HEK293 (cell line): ENCODE data around the gene ME3.

Source experiments
- ATF2 ChIP-seq: fragments of 450-650 bp; formaldehyde crosslinking; IDR thresholded peaks from 2 replicates; pipeline ENCODE4 v1.5.1; 2016; ENCODE audit warnings: missing biosample characterization, missing genetic modification characterization, low read depth
- CTCF ChIP-seq: fragments of 450-650 bp; formaldehyde crosslinking; IDR thresholded peaks from 2 replicates; pipeline ENCODE4 v1.5.1; 2016; ENCODE audit warnings: missing biosample characterization, missing genetic modification characterization
- PATZ1 ChIP-seq: fragments of 450-650 bp; formaldehyde crosslinking; IDR thresholded peaks from 2 replicates; pipeline ENCODE4 v1.5.1; 2016; ENCODE audit warnings: missing biosample characterization, missing genetic modification characterization
- REST ChIP-seq: fragments of 450-650 bp; formaldehyde crosslinking; IDR thresholded peaks from 2 replicates; pipeline ENCODE4 v1.5.1; 2016; ENCODE audit warnings: missing biosample characterization, missing genetic modification characterization
- SCRT2 ChIP-seq: fragments of 450-650 bp; formaldehyde crosslinking; IDR thresholded peaks from 2 replicates; pipeline ENCODE4 v1.5.1; 2016; ENCODE audit warnings: missing biosample characterization, missing genetic modification characterization
- TRIM28 ChIP-seq: IDR thresholded peaks from 2 replicates; pipeline ENCODE4 v1.6.1; 2011; ENCODE audit warnings: low read length, control low read depth, borderline replicate concordance
- YY1 ChIP-seq: fragments of 450-650 bp; formaldehyde crosslinking; IDR thresholded peaks from 2 replicates; pipeline ENCODE4 v1.5.1; 2018; ENCODE audit warnings: missing biosample characterization, missing genetic modification characterization
- ZBTB8A ChIP-seq: fragments of 450-650 bp; formaldehyde crosslinking; IDR thresholded peaks from 2 replicates; pipeline ENCODE4 v1.5.1; 2016; ENCODE audit warnings: missing biosample characterization, missing genetic modification characterization
- ZNF121 ChIP-seq: fragments of 450-650 bp; formaldehyde crosslinking; IDR thresholded peaks from 2 replicates; pipeline ENCODE4 v1.5.1; 2016; ENCODE audit warnings: missing biosample characterization, missing genetic modification characterization
- ZNF133 ChIP-seq: fragments of 450-650 bp; formaldehyde crosslinking; IDR thresholded peaks from 2 replicates; pipeline ENCODE4 v1.5.1; 2016; ENCODE audit warnings: missing biosample characterization, missing genetic modification characterization
- ZNF18 ChIP-seq: fragments of 450-650 bp; formaldehyde crosslinking; IDR thresholded peaks from 2 replicates; pipeline ENCODE4 v1.5.1; 2016; ENCODE audit warnings: missing biosample characterization, missing genetic modification characterization
- ZNF2 ChIP-seq: fragments of 450-650 bp; formaldehyde crosslinking; IDR thresholded peaks from 2 replicates; pipeline ENCODE4 v1.5.1; 2016; ENCODE audit warnings: missing biosample characterization, missing genetic modification characterization
- ZNF571 ChIP-seq: fragments of 450-650 bp; formaldehyde crosslinking; IDR thresholded peaks from 2 replicates; pipeline ENCODE4 v1.5.0; 2017; ENCODE audit warnings: missing biosample characterization, missing genetic modification characterization
- ZNF837 ChIP-seq: fragments of 450-650 bp; formaldehyde crosslinking; IDR thresholded peaks from 2 replicates; pipeline ENCODE4 v1.5.1; 2016; ENCODE audit warnings: missing biosample characterization, missing genetic modification characterization

- no peak for TF ChIP-seq ZNF2 (tag by site-specific recombination)
- TF ChIP-seq CTCF (tag by site-specific recombination), result no peak
- no peak for TF ChIP-seq ZBTB8A (tag by site-specific recombination)
- TF ChIP-seq ZNF837, result no peak
- no peak for TF ChIP-seq ZNF121
- TF ChIP-seq ATF2 (tag by site-specific recombination), result no peak
- TF ChIP-seq SCRT2 (tag by site-specific recombination), result no peak
- TF ChIP-seq REST (tag by site-specific recombination), result no peak
- no peak for TF ChIP-seq TRIM28
- no peak for TF ChIP-seq PATZ1
- TF ChIP-seq ZNF133, result no peak
- no peak for TF ChIP-seq YY1
- no peak for TF ChIP-seq ZNF571 (tag by site-specific recombination)
- no peak for TF ChIP-seq ZNF18
Observed at GRCh38 chr11:86644291-86644690, 28.1 kb downstream of the ME3 start.
